ENCODE results near the gene AIMP2.
"Not testable (repeated sequence)": the region's sequence is repeated elsewhere in the genome, so short reads cannot be mapped to it uniquely, and the experiment has no call there.

GRCh38 chr7:5987061-5987460, 22.0 kb upstream of the AIMP2 start:
- TF ChIP-seq EZH2phosphoT487 (IDR thresholded peaks at IDR 0.05) = not testable (repeated sequence)
- TF ChIP-seq, protein P1, sequence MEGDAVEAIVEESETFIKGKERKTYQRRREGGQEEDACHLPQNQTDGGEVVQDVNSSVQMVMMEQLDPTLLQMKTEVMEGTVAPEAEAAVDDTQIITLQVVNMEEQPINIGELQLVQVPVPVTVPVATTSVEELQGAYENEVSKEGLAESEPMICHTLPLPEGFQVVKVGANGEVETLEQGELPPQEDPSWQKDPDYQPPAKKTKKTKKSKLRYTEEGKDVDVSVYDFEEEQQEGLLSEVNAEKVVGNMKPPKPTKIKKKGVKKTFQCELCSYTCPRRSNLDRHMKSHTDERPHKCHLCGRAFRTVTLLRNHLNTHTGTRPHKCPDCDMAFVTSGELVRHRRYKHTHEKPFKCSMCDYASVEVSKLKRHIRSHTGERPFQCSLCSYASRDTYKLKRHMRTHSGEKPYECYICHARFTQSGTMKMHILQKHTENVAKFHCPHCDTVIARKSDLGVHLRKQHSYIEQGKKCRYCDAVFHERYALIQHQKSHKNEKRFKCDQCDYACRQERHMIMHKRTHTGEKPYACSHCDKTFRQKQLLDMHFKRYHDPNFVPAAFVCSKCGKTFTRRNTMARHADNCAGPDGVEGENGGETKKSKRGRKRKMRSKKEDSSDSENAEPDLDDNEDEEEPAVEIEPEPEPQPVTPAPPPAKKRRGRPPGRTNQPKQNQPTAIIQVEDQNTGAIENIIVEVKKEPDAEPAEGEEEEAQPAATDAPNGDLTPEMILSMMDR (IDR thresholded peaks at IDR 0.05) = not testable (repeated sequence)

All from neural progenitor cell (in vitro differentiated cells).